GM12873 (cell line): ENCODE results near the gene KL.

Experiments used
- CTCF ChIP-seq: IDR thresholded peaks from 2 replicates; pipeline ENCODE4 v1.5.1; 2012; ENCODE audit warnings: low read depth, mild to moderate bottlenecking, moderate library complexity, low read length, control low read depth; ENCODE audit not compliant: insufficient read depth; ENCODE audit errors: missing control alignments

KL gene

DNA sequence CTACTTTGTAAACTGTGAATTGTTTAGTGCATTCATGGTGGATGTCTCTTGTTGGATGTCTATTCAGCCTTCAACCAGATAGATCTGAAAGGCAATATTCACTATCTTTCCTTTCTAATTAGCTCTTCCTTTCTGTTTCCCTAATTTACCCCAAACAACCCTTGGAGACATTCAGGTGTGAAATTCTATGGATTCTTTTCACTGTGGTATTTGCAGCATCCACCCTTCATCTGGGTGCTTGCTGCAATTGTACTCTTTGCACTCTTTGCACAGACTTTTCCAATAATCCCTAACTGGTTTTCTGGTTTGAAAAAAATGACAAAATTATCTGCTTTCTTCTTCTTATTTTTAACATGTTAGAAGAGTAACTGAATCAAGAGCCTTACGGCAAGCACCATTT is 56.5 kb downstream of the KL start:
- TF ChIP-seq CTCF = no peak

DNA sequence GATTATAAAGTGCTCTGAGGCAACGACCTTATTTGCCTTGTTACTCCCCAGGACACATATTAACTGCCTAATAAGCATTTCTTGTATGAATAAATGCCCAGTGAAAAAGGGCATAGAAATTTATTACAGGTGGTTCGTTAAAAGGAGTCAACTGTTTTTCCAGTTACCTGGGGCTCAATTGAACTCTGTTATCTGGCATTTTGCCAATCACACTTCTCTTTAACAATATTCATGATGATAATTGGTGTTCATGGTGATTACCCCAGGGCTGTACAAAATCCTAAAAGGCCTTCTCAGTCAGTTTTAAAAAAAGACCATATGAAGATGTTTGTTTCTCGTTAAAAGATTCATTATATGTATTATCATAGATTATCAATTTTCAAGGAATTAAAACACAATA is 57.1 kb downstream of the KL start:
- no peak for TF ChIP-seq CTCF

DNA sequence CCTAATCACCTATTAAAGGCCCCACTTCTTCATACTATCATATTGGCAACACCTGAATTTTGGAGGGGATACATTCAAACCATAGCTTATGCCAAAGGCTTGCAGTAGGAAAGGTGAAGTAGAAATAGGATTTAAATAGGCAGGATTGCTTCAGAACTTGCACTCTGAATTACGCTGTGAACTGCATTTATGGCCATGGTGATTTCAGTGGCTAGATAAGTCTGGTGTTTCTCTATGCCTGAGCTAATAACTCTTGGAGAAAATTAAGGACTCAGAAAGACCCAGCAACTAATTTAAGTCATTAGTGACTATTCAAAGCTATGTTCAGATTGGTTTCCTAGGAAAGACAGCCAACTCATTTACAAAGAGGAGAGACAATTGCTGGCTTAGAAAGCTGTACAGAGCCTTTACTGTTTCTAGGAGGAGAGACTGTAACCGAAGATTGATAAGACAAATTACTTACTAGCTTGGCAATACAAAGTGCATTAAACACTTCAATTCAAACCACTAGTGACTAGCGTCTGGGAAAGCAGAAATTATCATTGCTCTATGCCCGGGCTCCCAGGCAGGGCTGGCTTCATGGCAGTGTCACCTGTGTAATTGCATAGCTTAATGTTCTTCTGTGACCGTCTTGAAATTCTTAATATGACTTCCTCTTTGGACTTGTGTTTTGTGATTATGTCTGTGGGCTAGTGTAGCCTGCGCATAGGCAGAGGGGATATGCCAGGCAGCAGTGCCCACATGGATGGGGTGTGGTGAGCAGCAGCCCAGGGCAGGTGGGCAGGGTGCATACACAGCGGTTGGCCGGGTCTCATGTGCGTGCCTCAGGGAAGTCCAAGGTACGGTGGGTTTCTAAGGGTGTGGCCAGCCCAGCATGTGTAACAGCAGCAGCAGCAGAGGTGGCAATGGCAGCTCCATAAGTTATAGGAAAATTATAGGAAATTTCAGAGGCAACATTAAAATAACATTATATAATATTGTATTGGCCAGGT is 60.1 kb downstream of the KL start:
- no peak for TF ChIP-seq CTCF

- no peak for TF ChIP-seq CTCF
These were observed 62.0 kb downstream of the KL start for GRCh38 chr13:33078263-33078662.

- no peak for TF ChIP-seq CTCF
These were observed 63.7 kb downstream of the KL start for GRCh38 chr13:33079960-33080359.

DNA sequence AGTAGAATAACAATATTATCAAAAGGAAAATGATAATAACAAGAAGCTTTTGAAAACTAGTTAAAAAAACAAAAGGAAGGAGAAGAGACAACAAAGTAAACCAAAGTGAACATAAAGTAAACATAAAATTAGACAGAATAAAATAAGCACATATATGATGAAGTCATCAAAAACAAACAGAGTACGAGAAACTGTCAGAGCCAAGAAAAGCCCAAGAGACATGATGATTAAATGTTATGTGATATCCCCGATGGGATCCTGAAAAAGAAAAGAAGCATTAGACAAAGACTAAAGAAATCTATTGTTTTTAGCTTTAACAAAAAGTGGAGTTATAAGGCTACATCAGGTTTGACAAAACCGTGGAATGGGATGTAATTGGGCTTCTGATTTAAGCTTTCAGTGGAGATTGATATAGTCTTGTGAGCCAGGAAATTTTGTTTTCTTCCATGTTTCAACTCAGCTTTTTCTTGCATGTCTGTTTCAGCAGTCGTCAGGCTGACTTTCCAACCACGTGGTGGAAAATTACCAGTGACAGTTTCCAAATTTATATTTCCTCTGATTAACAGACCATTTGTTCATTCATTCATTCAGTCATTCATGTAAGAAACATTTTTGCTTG is 64.9 kb downstream of the KL start:
- no peak for TF ChIP-seq CTCF

GRCh38 chr13:33081666-33082065 is 65.4 kb downstream of the KL start:
- no peak for TF ChIP-seq CTCF
